H1 (cell line): ENCODE measurements around the gene ISLR2. TPM values are rescaled to one million over a fixed set of nuclear protein-coding genes. Genes with fewer than 3 reads are reported as not detected.

Experiments used
- CTCF ChIA-PET: fragments of 300-600 bp; sonication (Branson Sonifier 250); formaldehyde crosslinking; loops from one replicate; lab custom pipeline; 2021; ENCODE audit not compliant: partially characterized antibody; lab: Charles Lee
- POLR2A ChIA-PET: fragments of 300-600 bp; sonication (Branson Sonifier 250); formaldehyde crosslinking; loops from one replicate; lab custom pipeline; 2021; ENCODE audit warnings: inconsistent platforms; ENCODE audit not compliant: partially characterized antibody; lab: Charles Lee
- DNase-seq, 2 experiments: peaks; one replicate each; pipeline versions ENCODE4 v3.0.0 to v3.0.0-alpha.2; 2010 to 2022; ENCODE audit warnings: low spot score in 2 of 2, low read depth in 1 of 2, mixed read lengths in 1 of 2
- FAIRE-seq: peaks from 2 replicates; lab custom pipeline; 2011; peaks lifted over from hg19 to GRCh38; lab: Jason Lieb, UNC
- H2AFZ ChIP-seq: 2 replicates; pipeline ENCODE4 v1.8.1; 2012; ENCODE audit warnings: low read length, inconsistent platforms
- H2AK5ac ChIP-seq: 2 replicates; pipeline ENCODE4 v1.6.1; 2013; ENCODE audit warnings: low read depth, low read length
- H2BK120ac ChIP-seq: replicated peaks from 2 replicates; pipeline ENCODE3; 2013; ENCODE audit warnings: low read depth, low read length, inconsistent platforms
- H2BK12ac ChIP-seq: 2 replicates; pipeline ENCODE4 v1.6.1; 2013; ENCODE audit warnings: low read depth, low read length
- H2BK15ac ChIP-seq: 2 replicates; pipeline ENCODE4 v1.6.1; 2013; ENCODE audit warnings: low read length
- H2BK20ac ChIP-seq: 2 replicates; pipeline ENCODE4 v1.6.1; 2013; ENCODE audit warnings: low read length
- H2BK5ac ChIP-seq: 2 replicates; pipeline ENCODE4 v1.6.1; 2013; ENCODE audit warnings: low read depth, low read length
- H3K14ac ChIP-seq: 2 replicates; pipeline ENCODE4 v1.6.1; 2013; ENCODE audit warnings: inconsistent platforms; ENCODE audit not compliant: insufficient read length
- H3K18ac ChIP-seq: 2 replicates; pipeline ENCODE4 v1.6.1; 2013; ENCODE audit warnings: low read length; ENCODE audit errors: extremely low read depth
- H3K23ac ChIP-seq: 2 replicates; pipeline ENCODE4 v1.6.1; 2013; ENCODE audit warnings: inconsistent platforms; ENCODE audit not compliant: insufficient read length
- H3K23me2 ChIP-seq: 2 replicates; pipeline ENCODE4 v1.6.1; 2013; ENCODE audit warnings: low read depth, low read length
- H3K27ac ChIP-seq: 2 replicates; pipeline ENCODE4 v1.6.1; 2011; ENCODE audit warnings: low read depth, low read length, inconsistent platforms
- H3K27me3 ChIP-seq, 4 experiments: replicated peaks in 1 of 4; 1 replicate in 1 of 4; 2 replicates in 3 of 4; pipeline versions ENCODE4 v1.6.1 to v1.8.1; 2011 to 2013; ENCODE audit warnings: low read length in 3 of 4, mild to moderate bottlenecking in 3 of 4, inconsistent platforms in 2 of 4, mixed read lengths in 2 of 4, moderate library complexity in 1 of 4; ENCODE audit not compliant: control insufficient read depth in 3 of 4, insufficient read depth in 3 of 4; ENCODE audit errors: extremely low read depth in 1 of 4
- H3K36me3 ChIP-seq, 4 experiments: 2 replicates each; pipeline versions ENCODE4 v1.6.1 to v1.8.1; 2011 to 2013; ENCODE audit warnings: mild to moderate bottlenecking in 4 of 4, low read length in 3 of 4, moderate library complexity in 2 of 4, control low read depth in 1 of 4, inconsistent platforms in 1 of 4; ENCODE audit not compliant: insufficient read depth in 4 of 4, control insufficient read depth in 2 of 4
- H3K4ac ChIP-seq: replicated peaks from 2 replicates; pipeline ENCODE3; 2013; ENCODE audit warnings: low read length, low read depth, mixed read lengths, inconsistent platforms; ENCODE audit not compliant: insufficient read length
- H3K4me1 ChIP-seq, 4 experiments: replicated peaks in 1 of 4; 1 replicate in 1 of 4; 2 replicates in 3 of 4; pipeline versions ENCODE4 v1.6.1 to v1.8.1; 2011 to 2013; ENCODE audit warnings: low read length in 3 of 4, inconsistent platforms in 2 of 4, mixed read lengths in 1 of 4; ENCODE audit not compliant: insufficient read depth in 4 of 4, control insufficient read depth in 3 of 4
- H3K4me2 ChIP-seq, 2 experiments: 2 replicates each; pipeline versions ENCODE4 v1.6.1 to v1.8.1; 2011 to 2013; ENCODE audit warnings: low read depth in 2 of 2, low read length in 2 of 2, control low read depth in 1 of 2, inconsistent platforms in 1 of 2, mild to moderate bottlenecking in 1 of 2; ENCODE audit not compliant: insufficient read depth in 1 of 2
- H3K4me3 ChIP-seq, 4 experiments: fragments of 200-600, 300-600 bp in 1 of 4; sonication (generic), shearing (Covaris generic), sonication (Bioruptor Twin) in 1 of 4; 2 replicates each; pipeline versions ENCODE4 v1.5.1 to v1.8.1; 2011 to 2016; ENCODE audit warnings: low read length in 4 of 4, low read depth in 3 of 4, control low read depth in 2 of 4, inconsistent platforms in 2 of 4, mild to moderate bottlenecking in 2 of 4, mixed read lengths in 1 of 4, moderate library complexity in 1 of 4; ENCODE audit not compliant: insufficient read depth in 2 of 4; ENCODE audit errors: extremely low read depth in 1 of 4
- H3K56ac ChIP-seq: replicated peaks from 2 replicates; pipeline ENCODE3; 2013; ENCODE audit warnings: low read depth, mild to moderate bottlenecking, mixed read lengths, low read length, inconsistent platforms; ENCODE audit not compliant: insufficient read length
- H3K79me1 ChIP-seq: 2 replicates; pipeline ENCODE4 v1.6.1; 2013; ENCODE audit warnings: low read depth, low read length, control low read depth
- H3K79me2 ChIP-seq, 2 experiments: 2 replicates each; pipeline versions ENCODE4 v1.6.1 to v1.8.1; 2012 to 2013; ENCODE audit warnings: low read length in 2 of 2, mild to moderate bottlenecking in 2 of 2, inconsistent platforms in 1 of 2; ENCODE audit not compliant: insufficient read depth in 2 of 2, control insufficient read depth in 1 of 2
- H3K9ac ChIP-seq, 4 experiments: replicated peaks in 1 of 4; 1 replicate in 1 of 4; 2 replicates in 3 of 4; pipeline versions ENCODE4 v1.6.1 to v1.8.1; 2011 to 2013; ENCODE audit warnings: low read depth in 3 of 4, low read length in 3 of 4, control low read depth in 2 of 4, mild to moderate bottlenecking in 2 of 4, moderate library complexity in 2 of 4, inconsistent platforms in 1 of 4; ENCODE audit errors: extremely low read depth in 1 of 4
- H3K9me3 ChIP-seq, 2 experiments: 2 replicates each; pipeline versions ENCODE4 v1.6.1 to v1.8.1; 2012 to 2013; ENCODE audit warnings: mild to moderate bottlenecking in 2 of 2, moderate library complexity in 2 of 2, control low read depth in 1 of 2, inconsistent platforms in 1 of 2, low read depth in 1 of 2, low read length in 1 of 2, mixed read lengths in 1 of 2; ENCODE audit not compliant: insufficient read depth in 2 of 2
- H4K20me1 ChIP-seq, 2 experiments: replicated peaks in 1 of 2; 2 replicates each; pipeline versions ENCODE3 to v1.8.1; 2011 to 2013; ENCODE audit warnings: inconsistent platforms in 2 of 2, low read length in 2 of 2, mild to moderate bottlenecking in 1 of 2; ENCODE audit not compliant: insufficient read depth in 2 of 2, control insufficient read depth in 1 of 2
- H4K5ac ChIP-seq: 2 replicates; pipeline ENCODE4 v1.6.1; 2013; ENCODE audit warnings: low read length, low read depth, mixed read lengths, inconsistent platforms; ENCODE audit not compliant: insufficient read length
- H4K8ac ChIP-seq: 2 replicates; pipeline ENCODE4 v1.8.0; 2013; ENCODE audit warnings: mild to moderate bottlenecking, moderate library complexity, low read length, inconsistent platforms; ENCODE audit not compliant: insufficient read depth; ENCODE audit errors: extremely low read depth
- H4K91ac ChIP-seq: replicated peaks from 2 replicates; pipeline ENCODE3; 2013; ENCODE audit warnings: low read length, mixed read lengths, inconsistent platforms; ENCODE audit not compliant: insufficient read length
- ATF3 ChIP-seq: IDR thresholded peaks from 2 replicates; pipeline ENCODE4 v1.6.1; 2011; ENCODE audit warnings: low read depth, mild to moderate bottlenecking, low read length; ENCODE audit not compliant: insufficient read depth
- BACH1 ChIP-seq: IDR thresholded peaks from 2 replicates; pipeline ENCODE4 v1.6.1; 2012; ENCODE audit warnings: low read length, improper control_type of control experiment
- BRCA1 ChIP-seq: IDR thresholded peaks from 2 replicates; pipeline ENCODE4 v1.6.1; 2012; ENCODE audit warnings: low read depth, low read length, improper control_type of control experiment
- EP300 ChIP-seq, 2 experiments: IDR thresholded peaks; 1 replicate in 1 of 2; 2 replicates in 1 of 2; pipeline ENCODE4 v1.6.1; 2011 to 2012; ENCODE audit warnings: low read depth in 2 of 2, low read length in 2 of 2, mild to moderate bottlenecking in 2 of 2, borderline replicate concordance in 1 of 2, inconsistent platforms in 1 of 2, moderate library complexity in 1 of 2
- GTF2F1 ChIP-seq: IDR thresholded peaks from 2 replicates; pipeline ENCODE4 v1.6.1; 2012; ENCODE audit warnings: low read depth, low read length, improper control_type of control experiment, borderline replicate concordance
- PHF8 ChIP-seq: fragments of 200-600 bp; sonication (generic); conservative IDR thresholded peaks from 2 replicates; pipeline ENCODE4 v1.7.1; 2012; ENCODE audit warnings: low read depth, mild to moderate bottlenecking, inconsistent platforms, low read length, moderate library complexity
- RBBP5 ChIP-seq: IDR thresholded peaks from 2 replicates; pipeline ENCODE4 v1.7.1; 2012; ENCODE audit warnings: low read depth, mild to moderate bottlenecking, inconsistent platforms, low read length, moderate library complexity, borderline replicate concordance
- SAP30 ChIP-seq: fragments of 300-600 bp; sonication (generic); IDR thresholded peaks from 2 replicates; pipeline ENCODE4 v1.7.1; 2012; ENCODE audit warnings: low read length, moderate library complexity, mild to moderate bottlenecking, inconsistent platforms; ENCODE audit not compliant: insufficient read depth, insufficient replicate concordance
- SIN3A ChIP-seq, 2 experiments: IDR thresholded peaks in 1 of 2; conservative IDR thresholded peaks in 1 of 2; 2 replicates each; pipeline ENCODE4 v1.6.1; 2011 to 2012; ENCODE audit warnings: low read length in 2 of 2, improper control_type of control experiment in 1 of 2, low read depth in 1 of 2, mild to moderate bottlenecking in 1 of 2
- SP1 ChIP-seq: IDR thresholded peaks from 2 replicates; pipeline ENCODE4 v1.6.1; 2011; ENCODE audit warnings: low read depth, low read length
- WGBS, 2 experiments: shearing (Covaris generic) in 1 of 2; methylation state at CpG; one replicate each; pipeline versions ENCODE4 v1.1.6 to v1.1.7; 2013 to 2015; ENCODE audit warnings: low lambda C conversion rate in 2 of 2, mixed read lengths in 2 of 2, inconsistent platforms in 1 of 2, low coverage in 1 of 2, missing lambda C conversion rate in 1 of 2; ENCODE audit not compliant: insufficient replicate concordance in 2 of 2, insufficient coverage in 1 of 2, insufficient read length in 1 of 2; ENCODE audit errors: extremely low coverage in 1 of 2, missing lambda C conversion rate in 1 of 2; 5-methylcytosine and 5-hydroxymethylcytosine counted together
- polyA plus RNA-seq, 7 experiments: library from polyadenylated mRNA; depleted of rRNA in 3 of 7; stranded (reverse) in 5 of 7; unstranded in 2 of 7; fragments of >200 nt in 5 of 7; fragments of 200-250 nt in 2 of 7; gene quantifications; 1 replicate in 5 of 7; 2 replicates in 1 of 7; 4 replicates in 1 of 7; pipeline versions ENCODE4 v1.2.1 to v1.2.3, GENCODE V29; 2011 to 2013; ENCODE audit warnings: missing spikeins in 2 of 7, mixed read lengths in 2 of 7
- total RNA-seq: library from RNA; stranded (reverse); fragmentation: NEBNext Ultra II Directional; extraction: Animal tissue kit (Norgen Biotek cat#: 25700); gene quantifications from 2 replicates; pipeline ENCODE4 v1.2.1, GENCODE V29; 2021

The ISLR2 gene
- total and polyA plus RNA-seq, 2 of the 8 experiments (the other 6 are each of a cell fraction or from before 2014, with no cell fraction given): 0.47 to 0.58 TPM

DNA sequence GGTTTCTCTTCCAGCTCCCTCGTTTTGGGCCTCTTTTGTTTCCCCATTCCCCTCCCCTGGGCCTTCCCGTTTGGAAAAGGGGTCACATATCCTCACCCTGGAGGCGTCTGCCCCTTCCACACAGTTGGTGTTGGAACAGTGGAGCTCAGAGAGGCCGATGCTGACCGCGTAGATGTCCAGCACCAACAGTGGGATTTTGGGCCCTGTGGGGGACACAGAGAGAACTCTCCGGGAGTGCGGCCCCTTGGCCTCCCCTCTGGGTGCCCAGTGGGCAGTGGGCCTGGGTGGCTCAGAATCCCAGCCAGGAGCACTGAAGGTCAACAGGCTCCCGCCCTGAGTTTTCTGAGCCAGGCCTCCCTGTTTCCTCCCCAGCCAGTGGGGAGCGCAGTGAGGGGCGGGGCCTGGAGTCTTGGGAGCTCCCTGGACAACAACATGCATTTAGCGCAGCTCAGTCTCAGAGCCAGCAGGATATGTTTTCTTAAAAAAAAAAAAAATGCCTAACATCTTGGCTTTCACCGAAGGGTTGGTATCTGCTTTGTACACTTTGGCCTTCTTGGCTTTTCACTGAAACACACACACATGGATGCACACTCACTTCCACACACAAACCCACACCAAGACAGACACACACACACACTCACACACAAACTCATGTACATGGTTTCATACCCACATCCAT is 42.5 kb downstream of the ISLR2 start:
- no peak overlapping the region for H3K56ac ChIP-seq
- WGBS, 2 experiments: 72% methylated on average over 13 of the region's 13 CpGs; no CpG with 5 or more reads in 1 of the 2 experiments
- no peak overlapping the region for H4K5ac ChIP-seq
- H3K79me2 ChIP-seq: no peaks in the 10 kb centered on the region
- POLR2A ChIA-PET: interaction anchor here (0.7 to 2.7 kb wide), 8 partner anchors 9 to 70 kb away, joined by 3 to 8 read pairs (median 4); no protein-coding TSS in a partner anchor
- no peak overlapping the region for H3K14ac ChIP-seq
- no peak overlapping the region for H2AFZ ChIP-seq
- peak overlapping the region; percentile 82 for H2BK12ac ChIP-seq
- H4K20me1 ChIP-seq: peaks cover 0 to 2% of the 10 kb centered on the region in 2 experiments
- no peak overlapping the region for H3K23ac ChIP-seq
- H3K36me3 ChIP-seq: no peaks in the 10 kb centered on the region
- no peak overlapping the region for H3K4me3 ChIP-seq
- peak overlapping the region in 1 of 2 experiments; percentile 31; a peak in 1 of 4 replicates for H3K4me2 ChIP-seq
- H3K79me1 ChIP-seq: no peaks in the 10 kb centered on the region
- H2BK15ac ChIP-seq: 0 out of 2 replicates have a peak overlapping the region, but pooled peaks have one; percentile 7
- FAIRE-seq: peak; percentile 60
- H3K9ac ChIP-seq: peak overlapping the region in 1 of 4 experiments; percentile 33; a peak in 1 of 7 replicates
- H3K27ac ChIP-seq: no peak overlapping the region
- H2BK5ac ChIP-seq: peak overlapping the region; percentile 30; the same call in 1 of the 2 replicates
- H4K8ac ChIP-seq: peak overlapping the region; percentile 53; the same call in 1 of the 2 replicates
- H4K91ac ChIP-seq: peak overlapping the region; percentile 75
- H3K18ac ChIP-seq: peak overlapping the region; percentile 26; the same call in 1 of the 2 replicates
- CTCF ChIA-PET: interaction anchor here (0.7 to 3.3 kb wide), 14 partner anchors 17 to 267 kb away, joined by 3 to 13 read pairs (median 4); partner anchors contain the start of gene STRA6
- peak overlapping the region; percentile 24 for H3K4ac ChIP-seq
- H3K4me1 ChIP-seq: peaks cover 0 to 20% (median 12%) of the 10 kb centered on the region in 4 experiments; a peak in 5 of 7 replicates
- no peaks in the 10 kb centered on the region; a peak in 3 of 7 replicates for H3K27me3 ChIP-seq
- peak overlapping the region; percentile 86 for H2AK5ac ChIP-seq
- peak overlapping the region; percentile 30 for H2BK120ac ChIP-seq
- no peaks in the 10 kb centered on the region for H3K9me3 ChIP-seq
- H2BK20ac ChIP-seq: peak overlapping the region; percentile 61
- H3K23me2 ChIP-seq: peaks cover 2% of the 10 kb centered on the region; the same call in 1 of the 2 replicates
- DNase-seq: no peak
- TF ChIP-seq SIN3A (conservative IDR thresholded peaks at IDR 0.05 in 1 of 2, IDR thresholded peaks at IDR 0.05 in 1 of 2; ENCODE audit: low read depth in 1 of 2, low read length in 2 of 2): no peak
- TF ChIP-seq EP300 (IDR thresholded peaks at IDR 0.05; ENCODE audit: borderline replicate concordance in 1 of 2, low read depth in 2 of 2, low read length in 2 of 2): no peak
- no peak for TF ChIP-seq SAP30
- TF ChIP-seq BACH1: no peak
- no peak for TF ChIP-seq ATF3
- TF ChIP-seq BRCA1: no peak
- no peak for TF ChIP-seq SP1
- TF ChIP-seq RBBP5: no peak
- no peak for TF ChIP-seq PHF8
- no peak for TF ChIP-seq GTF2F1
